ENCODE data around the gene PTPN22.

Gene PTPN22

DNA sequence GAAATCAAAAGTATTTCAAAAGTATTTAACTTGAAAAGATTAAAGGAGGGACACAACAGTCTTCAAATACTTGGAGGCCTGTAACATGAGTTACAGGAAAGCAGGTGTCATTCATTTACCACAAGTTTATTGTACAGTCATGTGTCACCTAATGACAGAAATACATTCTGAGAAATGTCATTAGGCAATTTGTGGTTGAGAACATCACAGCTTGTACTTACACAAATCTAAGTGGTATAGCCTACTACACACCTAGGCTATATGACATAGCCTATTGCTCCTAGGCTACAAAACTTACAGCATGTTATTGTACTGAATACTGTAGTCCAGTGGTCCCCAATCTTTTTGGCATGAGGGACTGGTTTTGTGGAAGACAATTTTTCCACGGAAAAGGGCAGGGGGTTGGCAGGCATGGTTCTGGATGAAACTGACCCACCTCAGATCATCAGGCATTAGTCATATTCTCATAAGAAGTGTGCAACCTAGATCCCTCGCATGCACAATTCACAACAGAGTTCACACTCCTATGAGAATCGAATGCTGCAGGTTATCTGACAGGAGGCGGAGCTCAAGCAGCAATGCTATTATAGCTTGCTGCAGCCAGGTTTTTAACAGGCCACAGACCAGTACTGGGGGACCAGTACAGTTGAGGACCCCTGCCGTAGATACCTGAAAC is 87.3 kb downstream of the PTPN22 start:
- Histone ChIP-seq H3K4me3 (ENCODE audit: low read depth in 1 of 2, low read length in 1 of 2) (peak overlapping the region; percentile 48 to 49), H3K27ac (peak overlapping the region; percentile 90), H3K4me1 (ENCODE audit: control insufficient read depth in 1 of 2, insufficient read depth in 1 of 2, low read depth in 1 of 2, low read length in 1 of 2) (peaks cover 63 to 73% of the 10 kb centered on the region in 2 experiments), H3K36me3 (no peaks in the 10 kb centered on the region), H3K9me3 (no peaks in the 10 kb centered on the region), H3K27me3 (no peaks in the 10 kb centered on the region)
- TF ChIP-seq CTCF (IDR thresholded peaks at IDR 0.05), result no peak

DNA sequence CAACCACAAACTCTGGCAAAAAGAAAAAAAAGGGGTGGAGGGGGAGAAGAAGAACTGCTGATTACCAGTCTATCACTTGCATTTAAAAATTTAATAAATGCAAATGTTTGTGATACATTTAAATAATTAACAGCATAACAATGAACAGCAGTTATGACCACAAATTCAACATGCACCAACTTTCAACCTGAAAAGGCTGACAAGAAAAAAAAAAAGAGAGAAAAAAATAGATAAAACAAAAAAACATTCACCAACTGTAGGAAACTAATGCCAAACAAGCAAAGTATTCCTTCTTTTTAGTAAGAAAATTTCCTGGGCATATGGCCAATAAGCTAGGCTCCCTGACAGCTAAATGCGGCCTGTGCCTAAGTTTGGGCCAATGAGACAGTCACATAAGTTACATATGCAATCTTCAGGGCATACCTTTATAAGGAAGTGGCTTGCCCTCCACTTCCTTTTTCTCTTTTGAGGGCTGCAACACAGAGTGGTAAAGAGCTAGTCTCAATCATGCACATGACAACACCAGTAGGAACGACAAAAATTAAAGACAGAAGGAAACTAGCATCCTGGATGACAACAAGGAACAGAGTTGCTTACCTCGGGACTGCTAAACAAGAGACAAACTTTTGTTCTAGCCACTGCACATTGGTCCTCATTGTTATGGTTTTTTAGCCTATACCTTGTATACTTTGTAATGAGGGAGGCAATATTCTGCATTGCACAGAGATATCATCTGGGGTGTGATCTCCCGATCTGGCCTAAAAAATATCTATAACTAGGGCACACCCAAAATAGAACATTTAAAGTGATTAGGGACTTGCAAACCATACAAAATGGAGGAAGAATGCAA is 88.0 kb downstream of the PTPN22 start:
- TF ChIP-seq CTCF (IDR thresholded peaks at IDR 0.05), result no peak
- H3K27ac ChIP-seq, result peak overlapping the region; percentile 90
- H3K36me3 ChIP-seq, result no peaks in the 10 kb centered on the region
- no peaks in the 10 kb centered on the region for H3K9me3 ChIP-seq
- peaks cover 65 to 70% of the 10 kb centered on the region in 2 experiments for H3K4me1 ChIP-seq (ENCODE audit: control insufficient read depth in 1 of 2, insufficient read depth in 1 of 2, low read depth in 1 of 2, low read length in 1 of 2)
- peak overlapping the region; percentile 48 to 49 for H3K4me3 ChIP-seq (ENCODE audit: low read depth in 1 of 2, low read length in 1 of 2)
- no peaks in the 10 kb centered on the region for H3K27me3 ChIP-seq

- H3K4me3 ChIP-seq (ENCODE audit: low read depth in 1 of 2, low read length in 1 of 2), result peak overlapping the region in 1 of 2 experiments; percentile 15
- H3K27ac ChIP-seq, result peak overlapping the region; percentile 90
- H3K36me3 ChIP-seq, result no peaks in the 10 kb centered on the region
- peaks cover 65 to 69% of the 10 kb centered on the region in 2 experiments for H3K4me1 ChIP-seq (ENCODE audit: control insufficient read depth in 1 of 2, insufficient read depth in 1 of 2, low read depth in 1 of 2, low read length in 1 of 2)
- no peaks in the 10 kb centered on the region for H3K27me3 ChIP-seq
- no peaks in the 10 kb centered on the region for H3K9me3 ChIP-seq
- no peak for TF ChIP-seq CTCF (IDR thresholded peaks at IDR 0.05)
These were observed 89.1 kb downstream of the PTPN22 start for GRCh38 chr1:113782406-113782805.

DNA sequence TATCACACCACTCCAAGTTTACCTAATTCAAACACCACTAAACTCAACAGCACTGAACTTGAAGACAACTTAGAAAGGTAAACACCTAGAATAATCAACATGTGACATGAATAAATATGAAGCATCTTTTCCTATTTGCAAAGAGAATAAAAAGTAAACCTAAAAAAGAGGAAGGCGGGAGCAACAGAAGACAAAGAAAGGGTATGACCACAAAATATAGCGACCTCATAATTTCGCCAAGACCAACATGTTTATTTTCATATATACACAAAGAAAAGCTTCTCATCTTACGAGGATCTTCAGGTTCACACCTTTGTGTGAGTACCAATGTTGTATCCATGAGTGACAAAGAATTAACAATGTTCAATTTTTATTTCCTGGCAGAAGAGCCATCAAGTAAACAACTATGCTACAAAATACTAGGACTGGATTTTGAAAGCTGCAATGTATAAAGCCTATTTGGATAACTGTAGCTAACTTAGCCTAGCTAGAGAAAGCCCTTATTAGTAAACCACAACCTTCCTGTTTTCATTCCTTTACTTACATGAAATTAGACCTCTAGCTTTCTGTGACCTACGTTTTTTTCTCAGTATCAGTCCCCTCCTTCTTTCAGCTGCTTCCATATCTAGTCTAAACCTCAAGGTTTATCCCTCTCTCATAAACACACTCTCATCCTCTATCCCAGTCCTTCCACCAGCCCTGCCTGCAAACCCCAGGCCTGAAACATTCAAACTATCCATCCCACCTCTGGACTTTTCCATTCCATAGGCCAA is 91.0 kb downstream of the PTPN22 start:
- Histone ChIP-seq H3K4me3 (ENCODE audit: low read depth in 1 of 2, low read length in 1 of 2) (peak overlapping the region in 1 of 2 experiments; percentile 9), H3K27me3 (no peaks in the 10 kb centered on the region), H3K4me1 (ENCODE audit: control insufficient read depth in 1 of 2, insufficient read depth in 1 of 2, low read depth in 1 of 2, low read length in 1 of 2) (peaks cover 64 to 65% of the 10 kb centered on the region in 2 experiments), H3K9me3 (no peaks in the 10 kb centered on the region), H3K27ac (peak overlapping the region; percentile 90), H3K36me3 (peaks cover 8% of the 10 kb centered on the region)
- TF ChIP-seq CTCF (IDR thresholded peaks at IDR 0.05), result no peak

DNA sequence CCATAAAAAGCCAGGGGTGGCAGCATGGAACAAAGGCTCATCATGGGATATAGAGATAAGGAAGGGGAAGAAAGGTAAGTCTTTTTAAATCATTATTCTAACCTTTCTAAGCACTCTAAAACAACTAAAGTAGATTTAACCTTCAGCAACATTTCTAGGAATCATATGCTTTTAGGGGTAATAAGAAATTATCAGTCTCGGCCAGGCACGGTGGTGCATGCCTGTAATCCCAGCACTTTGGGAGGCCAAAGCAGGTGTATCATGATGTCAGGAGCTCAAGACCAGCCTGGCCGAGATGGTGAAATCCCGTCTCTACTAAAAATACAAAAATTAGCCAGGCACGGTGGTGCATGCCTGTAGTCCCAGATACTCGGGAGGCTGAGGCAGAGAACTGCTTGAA is 92.0 kb downstream of the PTPN22 start:
- Histone ChIP-seq H3K4me3 (ENCODE audit: low read depth in 1 of 2, low read length in 1 of 2) (no peak overlapping the region), H3K27ac (peak overlapping the region; percentile 90), H3K4me1 (ENCODE audit: control insufficient read depth in 1 of 2, insufficient read depth in 1 of 2, low read depth in 1 of 2, low read length in 1 of 2) (peaks cover 54 to 55% of the 10 kb centered on the region in 2 experiments), H3K36me3 (peaks cover 8% of the 10 kb centered on the region), H3K27me3 (no peaks in the 10 kb centered on the region), H3K9me3 (no peaks in the 10 kb centered on the region)
- no peak for TF ChIP-seq CTCF (IDR thresholded peaks at IDR 0.05)
